Coronary artery (tissue), 2 donors: ENCODE data around the gene ZCCHC17.

Source experiments
- DNase-seq: peaks from one replicate; pipeline ENCODE4 v3.0.0-alpha.2; 2017; ENCODE audit warnings: low spot score
- H3K27ac ChIP-seq, 2 donors: fragments of 200-600 bp; sonication (generic); one replicate each; pipeline ENCODE4 v1.5.1; 2016 to 2019
- H3K4me3 ChIP-seq: fragments of 200-600 bp; sonication (generic); 2 replicates; pipeline ENCODE4 v1.5.1; 2016; ENCODE audit warnings: mild to moderate bottlenecking, moderate library complexity
- TF ChIP-seq, protein P1 (sequence below): fragments of 200-600 bp; sonication (generic); IDR thresholded peaks from one replicate; pipeline ENCODE4 v1.5.1; 2019; ENCODE audit warnings: antibody characterized with exemption

ZCCHC17 gene

GRCh38 chr1:31306278-31306677 is 9.4 kb downstream of the ZCCHC17 start:
- TF ChIP-seq, protein P1, sequence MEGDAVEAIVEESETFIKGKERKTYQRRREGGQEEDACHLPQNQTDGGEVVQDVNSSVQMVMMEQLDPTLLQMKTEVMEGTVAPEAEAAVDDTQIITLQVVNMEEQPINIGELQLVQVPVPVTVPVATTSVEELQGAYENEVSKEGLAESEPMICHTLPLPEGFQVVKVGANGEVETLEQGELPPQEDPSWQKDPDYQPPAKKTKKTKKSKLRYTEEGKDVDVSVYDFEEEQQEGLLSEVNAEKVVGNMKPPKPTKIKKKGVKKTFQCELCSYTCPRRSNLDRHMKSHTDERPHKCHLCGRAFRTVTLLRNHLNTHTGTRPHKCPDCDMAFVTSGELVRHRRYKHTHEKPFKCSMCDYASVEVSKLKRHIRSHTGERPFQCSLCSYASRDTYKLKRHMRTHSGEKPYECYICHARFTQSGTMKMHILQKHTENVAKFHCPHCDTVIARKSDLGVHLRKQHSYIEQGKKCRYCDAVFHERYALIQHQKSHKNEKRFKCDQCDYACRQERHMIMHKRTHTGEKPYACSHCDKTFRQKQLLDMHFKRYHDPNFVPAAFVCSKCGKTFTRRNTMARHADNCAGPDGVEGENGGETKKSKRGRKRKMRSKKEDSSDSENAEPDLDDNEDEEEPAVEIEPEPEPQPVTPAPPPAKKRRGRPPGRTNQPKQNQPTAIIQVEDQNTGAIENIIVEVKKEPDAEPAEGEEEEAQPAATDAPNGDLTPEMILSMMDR: no peak
- no peak overlapping the region for H3K27ac ChIP-seq
- H3K4me3 ChIP-seq: no peak overlapping the region
- no peak for DNase-seq

- DNase-seq: no peak
- no peak overlapping the region for H3K4me3 ChIP-seq
- TF ChIP-seq, protein P1: no peak
- H3K27ac ChIP-seq: no peak overlapping the region
These were observed 11.2 kb downstream of the ZCCHC17 start for GRCh38 chr1:31308036-31308435.

DNA sequence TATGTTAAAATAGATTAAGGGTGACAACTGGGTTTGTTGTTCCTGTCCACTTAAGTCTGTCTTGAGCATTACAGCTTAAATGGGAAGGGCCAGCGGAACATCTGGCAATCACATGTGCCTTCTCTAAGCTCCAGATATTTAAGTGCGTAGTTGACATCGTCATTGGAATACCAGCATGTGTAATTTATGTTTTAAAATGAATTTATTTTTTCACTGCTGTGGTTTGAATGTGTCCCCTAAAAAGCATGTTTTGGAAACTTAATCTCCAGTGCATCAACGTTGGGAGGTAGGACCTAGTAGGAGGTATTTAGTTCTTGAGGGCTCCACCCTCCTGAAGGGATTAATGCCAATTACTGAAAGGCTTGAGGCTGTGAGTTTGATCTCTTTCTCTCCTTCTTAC is 13.4 kb downstream of the ZCCHC17 start:
- no peak overlapping the region for H3K27ac ChIP-seq
- no peak for DNase-seq
- H3K4me3 ChIP-seq: no peak overlapping the region
- TF ChIP-seq, protein P1: no peak

DNA sequence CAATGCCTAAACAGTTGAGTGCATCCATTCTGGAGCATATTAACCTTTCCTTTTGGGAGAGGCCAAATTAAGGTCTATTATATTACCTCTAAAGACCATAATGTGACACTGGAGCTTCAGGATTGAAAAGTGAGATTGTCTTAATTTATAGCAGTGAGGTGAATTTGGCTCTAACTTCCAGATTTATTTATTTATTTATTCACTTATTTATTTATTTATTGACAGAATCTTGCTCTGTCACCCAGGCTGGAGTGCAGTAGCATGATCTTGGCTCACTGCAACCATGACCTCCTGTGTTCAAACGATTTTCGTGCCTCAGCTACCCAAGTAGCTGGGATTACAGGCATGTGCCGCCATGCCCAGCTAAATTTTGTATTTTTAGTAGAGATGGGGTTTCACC is 19.1 kb downstream of the ZCCHC17 start:
- H3K27ac ChIP-seq: no peak overlapping the region
- no peak overlapping the region for H3K4me3 ChIP-seq
- DNase-seq: no peak
- TF ChIP-seq, protein P1: no peak

DNA sequence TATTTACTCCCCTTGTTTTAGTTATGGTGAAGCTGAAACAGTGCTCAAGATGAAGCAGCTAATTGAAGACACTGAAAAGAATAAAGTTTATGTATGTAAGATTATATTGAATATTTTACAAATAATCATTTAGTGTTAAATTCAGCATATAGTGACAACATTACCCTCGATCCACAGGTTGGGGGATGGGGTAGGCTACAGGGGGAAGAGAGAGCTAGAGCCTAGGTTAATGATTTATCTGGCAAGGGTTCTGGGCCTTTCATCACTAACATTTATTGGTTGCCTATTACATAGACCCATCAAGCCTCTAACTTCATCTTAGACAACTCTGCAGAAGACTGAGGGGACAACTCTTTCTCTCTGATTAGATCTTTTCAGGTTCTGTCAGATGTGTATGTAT is 21.3 kb downstream of the ZCCHC17 start:
- no peak overlapping the region for H3K4me3 ChIP-seq
- TF ChIP-seq, protein P1: no peak
- H3K27ac ChIP-seq: no peak overlapping the region
- no peak for DNase-seq

DNA sequence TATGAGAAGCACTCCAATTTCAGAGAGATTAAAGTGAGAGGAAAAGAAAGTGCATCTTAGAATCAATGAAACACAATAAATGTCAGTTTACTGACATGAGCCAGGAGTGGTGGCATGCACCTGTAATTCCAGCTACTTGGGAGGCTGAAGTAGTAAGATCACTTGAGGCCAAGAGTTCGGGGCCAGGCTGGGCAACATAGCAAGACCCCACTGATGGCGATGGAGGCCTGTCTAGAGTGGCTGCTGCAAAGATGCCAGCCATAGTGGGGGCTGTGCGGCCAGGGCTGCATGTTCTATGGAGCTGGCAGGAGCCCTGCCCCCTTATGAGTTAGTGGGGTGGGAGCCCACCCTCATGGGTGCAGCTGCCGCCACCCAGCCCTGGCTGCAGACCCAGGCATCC is 27.3 kb downstream of the ZCCHC17 start:
- no peak for DNase-seq
- H3K27ac ChIP-seq: no peak overlapping the region
- TF ChIP-seq, protein P1: no peak

DNA sequence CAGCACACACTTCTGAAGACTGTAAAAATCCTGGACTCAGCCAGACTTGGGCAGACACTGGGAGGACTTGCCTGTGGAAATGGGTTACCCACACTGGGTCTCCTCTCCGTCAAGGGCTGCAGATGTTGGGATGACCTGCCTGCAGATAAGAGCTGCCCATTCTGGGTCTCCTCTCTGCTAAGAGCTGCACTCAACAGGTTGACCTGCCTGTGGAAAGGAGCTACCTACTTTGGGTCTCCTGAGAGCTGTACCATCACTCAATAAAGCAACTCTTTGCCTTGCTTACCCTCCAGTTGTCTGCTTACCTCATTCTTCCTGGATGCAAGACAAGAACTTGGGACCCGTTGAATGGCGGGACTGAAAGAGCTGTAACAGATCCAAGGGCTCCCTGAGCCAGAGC is 28.2 kb downstream of the ZCCHC17 start:
- H3K27ac ChIP-seq: no peak overlapping the region
- H3K4me3 ChIP-seq: no peak overlapping the region
- DNase-seq: no peak
- TF ChIP-seq, protein P1: no peak

More for the DNA sequence above, 27.3 kb downstream of the ZCCHC17 start:
- H3K4me3 ChIP-seq: no peak overlapping the region
